Left ventricle myocardium inferior (tissue), 1 donor: ENCODE measurements around the gene ETF1. TPM values are rescaled to one million over a fixed set of nuclear protein-coding genes. Genes with fewer than 3 reads are reported as not detected.

Experiments used
- DNase-seq: peaks from one replicate; pipeline ENCODE4 v3.0.0-alpha.2; 2020
- H3K27ac ChIP-seq: fragments of 200-600 bp; replicated peaks from 2 replicates; pipeline ENCODE4 v1.8.0; 2021
- H3K27me3 ChIP-seq: fragments of 200-600 bp; 2 replicates; pipeline ENCODE4 v1.8.0; 2021; ENCODE audit warnings: low read depth
- H3K36me3 ChIP-seq: fragments of 200-600 bp; 2 replicates; pipeline ENCODE4 v1.8.0; 2021
- H3K4me1 ChIP-seq: fragments of 200-600 bp; 2 replicates; pipeline ENCODE4 v1.8.0; 2021
- H3K4me3 ChIP-seq: fragments of 200-600 bp; 2 replicates; pipeline ENCODE4 v1.8.0; 2021; ENCODE audit warnings: mild to moderate bottlenecking, moderate library complexity
- H3K9me3 ChIP-seq: fragments of 200-600 bp; replicated peaks from 2 replicates; pipeline ENCODE4 v1.8.0; 2021
- intact Hi-C: fragments of 100-400 bp; cut with micrococcal nuclease; formaldehyde crosslinking; loops from one replicate; pipeline ENCODE4 v1.11.0; 2022
- total RNA-seq: library from RNA; stranded (reverse); fragmentation: NEBNext Ultra II Directional; extraction: Animal tissue kit (Norgen Biotek cat#: 25700); gene quantifications from one replicate; pipeline ENCODE4 v1.2.1, GENCODE V29; 2021
- TF ChIP-seq, protein P1 (sequence below): fragments of 200-600 bp; IDR thresholded peaks from 2 replicates; pipeline ENCODE4 v1.8.0; 2021; ENCODE audit warnings: antibody characterized with exemption, mild to moderate bottlenecking, borderline replicate concordance
- donor health status: DM: no; HTN: yes; CAD: no; lungs with severe emphysema.

Gene ETF1
- total RNA-seq, 1 donor from 2014 or later = 80.8 TPM

- peak overlapping the region; percentile 29 for H3K4me3 ChIP-seq
- H3K9me3 ChIP-seq = no peaks in the 10 kb centered on the region
- H3K36me3 ChIP-seq = no peaks in the 10 kb centered on the region
- H3K27me3 ChIP-seq = no peaks in the 10 kb centered on the region
- intact Hi-C loops = loop anchor here (5.0 kb wide), 1 partner anchor 44 kb away; no protein-coding TSS in a partner anchor
- DNase-seq = no peak
- H3K27ac ChIP-seq = peak overlapping the region; percentile 53
- H3K4me1 ChIP-seq = peaks cover 55% of the 10 kb centered on the region
- TF ChIP-seq, protein P1, sequence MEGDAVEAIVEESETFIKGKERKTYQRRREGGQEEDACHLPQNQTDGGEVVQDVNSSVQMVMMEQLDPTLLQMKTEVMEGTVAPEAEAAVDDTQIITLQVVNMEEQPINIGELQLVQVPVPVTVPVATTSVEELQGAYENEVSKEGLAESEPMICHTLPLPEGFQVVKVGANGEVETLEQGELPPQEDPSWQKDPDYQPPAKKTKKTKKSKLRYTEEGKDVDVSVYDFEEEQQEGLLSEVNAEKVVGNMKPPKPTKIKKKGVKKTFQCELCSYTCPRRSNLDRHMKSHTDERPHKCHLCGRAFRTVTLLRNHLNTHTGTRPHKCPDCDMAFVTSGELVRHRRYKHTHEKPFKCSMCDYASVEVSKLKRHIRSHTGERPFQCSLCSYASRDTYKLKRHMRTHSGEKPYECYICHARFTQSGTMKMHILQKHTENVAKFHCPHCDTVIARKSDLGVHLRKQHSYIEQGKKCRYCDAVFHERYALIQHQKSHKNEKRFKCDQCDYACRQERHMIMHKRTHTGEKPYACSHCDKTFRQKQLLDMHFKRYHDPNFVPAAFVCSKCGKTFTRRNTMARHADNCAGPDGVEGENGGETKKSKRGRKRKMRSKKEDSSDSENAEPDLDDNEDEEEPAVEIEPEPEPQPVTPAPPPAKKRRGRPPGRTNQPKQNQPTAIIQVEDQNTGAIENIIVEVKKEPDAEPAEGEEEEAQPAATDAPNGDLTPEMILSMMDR = no peak
Measured at GRCh38 chr5:138458384-138458783, 84.7 kb downstream of the ETF1 start.

GRCh38 chr5:138457531-138458275, 85.3 kb downstream of the ETF1 start:
- intact Hi-C loops = loop anchor here (5.0 kb wide), 1 partner anchor 45 kb away; no protein-coding TSS in a partner anchor
- Histone ChIP-seq H3K36me3 (no peaks in the 10 kb centered on the region), H3K27me3 (no peaks in the 10 kb centered on the region), H3K9me3 (no peaks in the 10 kb centered on the region), H3K4me3 (peak overlapping the region; percentile 29), H3K4me1 (peaks cover 51% of the 10 kb centered on the region), H3K27ac (peak overlapping the region; percentile 53)
- TF ChIP-seq, protein P1 = no peak
- DNase-seq = no peak

Other genes with a start within 250 kb of the ETF1 start
- gene CDC25C, start 211.4 kb downstream of the ETF1 start, total RNA-seq = not detected
- 26.7 TPM for gene FAM53C, start 205.0 kb downstream of the ETF1 start, total RNA-seq
- 40.7 TPM for gene KDM3B, start 190.6 kb downstream of the ETF1 start, total RNA-seq
- 6.6 TPM for gene REEP2, start 104.2 kb downstream of the ETF1 start, total RNA-seq
- 7.8 TPM for gene EGR1, start 77.8 kb downstream of the ETF1 start, total RNA-seq
- 291 TPM for gene HSPA9, start 32.2 kb upstream of the ETF1 start, total RNA-seq
- 341 TPM for gene CTNNA1, start 210.2 kb upstream of the ETF1 start, total RNA-seq